Measurements from ENCODE around the gene TFEB.

DNA sequence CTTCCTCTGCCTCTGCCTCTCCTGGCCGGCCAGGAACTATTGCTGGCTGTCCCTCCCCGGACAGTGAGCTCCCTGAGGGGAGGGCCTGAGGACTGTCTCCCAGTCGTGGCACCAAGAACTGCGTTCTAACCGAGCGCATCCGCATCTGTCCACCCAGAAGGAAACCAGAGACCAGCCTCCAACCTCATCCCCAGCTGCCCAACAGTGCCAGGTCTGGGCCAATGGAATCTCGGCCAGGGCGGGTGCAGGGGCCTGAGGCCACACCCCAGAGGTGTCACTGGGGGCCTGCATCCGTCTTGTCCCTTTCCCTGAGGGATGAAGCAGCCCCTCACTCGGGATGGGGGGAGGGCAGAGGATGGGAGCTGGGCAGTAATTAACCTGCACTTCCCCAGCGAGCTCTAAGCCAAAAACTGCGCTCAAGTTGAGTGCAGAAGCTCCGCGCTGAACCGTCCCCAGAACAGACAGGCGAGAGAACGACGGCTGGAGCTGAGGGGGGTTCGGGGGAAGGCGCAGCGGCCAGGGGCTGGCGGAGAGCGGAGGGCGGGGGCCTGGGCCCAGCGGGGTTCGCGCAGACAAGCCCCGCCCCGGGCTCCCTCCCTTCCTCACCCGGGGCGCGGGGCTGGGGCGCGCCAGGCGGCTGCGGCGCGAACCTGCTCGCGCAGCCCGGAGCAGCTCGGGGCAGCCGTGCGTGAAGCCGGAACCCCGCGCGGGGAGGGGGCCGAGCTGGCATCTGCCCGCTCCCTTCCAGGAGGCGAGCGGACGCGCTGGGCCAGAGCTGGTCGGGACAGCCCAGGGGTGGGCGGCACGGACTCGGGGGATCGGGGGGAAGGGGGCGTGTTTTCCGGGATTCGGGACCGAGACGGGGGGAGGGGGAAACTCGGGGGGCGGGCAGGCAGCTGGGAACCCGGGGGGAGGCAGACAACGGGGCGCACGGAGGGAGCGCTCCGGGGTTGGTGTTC is 1.4 kb downstream of the TFEB start:
- TF ChIP-seq, protein P1, sequence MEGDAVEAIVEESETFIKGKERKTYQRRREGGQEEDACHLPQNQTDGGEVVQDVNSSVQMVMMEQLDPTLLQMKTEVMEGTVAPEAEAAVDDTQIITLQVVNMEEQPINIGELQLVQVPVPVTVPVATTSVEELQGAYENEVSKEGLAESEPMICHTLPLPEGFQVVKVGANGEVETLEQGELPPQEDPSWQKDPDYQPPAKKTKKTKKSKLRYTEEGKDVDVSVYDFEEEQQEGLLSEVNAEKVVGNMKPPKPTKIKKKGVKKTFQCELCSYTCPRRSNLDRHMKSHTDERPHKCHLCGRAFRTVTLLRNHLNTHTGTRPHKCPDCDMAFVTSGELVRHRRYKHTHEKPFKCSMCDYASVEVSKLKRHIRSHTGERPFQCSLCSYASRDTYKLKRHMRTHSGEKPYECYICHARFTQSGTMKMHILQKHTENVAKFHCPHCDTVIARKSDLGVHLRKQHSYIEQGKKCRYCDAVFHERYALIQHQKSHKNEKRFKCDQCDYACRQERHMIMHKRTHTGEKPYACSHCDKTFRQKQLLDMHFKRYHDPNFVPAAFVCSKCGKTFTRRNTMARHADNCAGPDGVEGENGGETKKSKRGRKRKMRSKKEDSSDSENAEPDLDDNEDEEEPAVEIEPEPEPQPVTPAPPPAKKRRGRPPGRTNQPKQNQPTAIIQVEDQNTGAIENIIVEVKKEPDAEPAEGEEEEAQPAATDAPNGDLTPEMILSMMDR (IDR thresholded peaks at IDR 0.05), result no peak
- TF ChIP-seq POLR2A (IDR thresholded peaks at IDR 0.05) (peak in 1 of 2 donors; percentile 64), POLR2AphosphoS5 (IDR thresholded peaks at IDR 0.05; ENCODE audit: insufficient read depth in 1 of 2, low read depth in 1 of 2) (peak in 1 of 2 donors; percentile 71)
